GM19099 (cell line): ENCODE measurements around the gene SCN5A.

Source experiments
- POLR2A ChIP-seq: IDR thresholded peaks from 3 replicates; pipeline ENCODE4 v1.6.1; 2011; ENCODE audit warnings: low read depth; ENCODE audit not compliant: insufficient read length; ENCODE audit errors: extremely low read depth

Gene SCN5A

GRCh38 chr3:38597502-38598060, 51.9 kb downstream of the SCN5A start:
- no peak for TF ChIP-seq POLR2A

- TF ChIP-seq POLR2A = no peak
These were observed 54.1 kb downstream of the SCN5A start for GRCh38 chr3:38595393-38595792.

GRCh38 chr3:38590521-38590920, 59.0 kb downstream of the SCN5A start:
- no peak for TF ChIP-seq POLR2A

GRCh38 chr3:38588995-38589937, 60.2 kb downstream of the SCN5A start:
- no peak for TF ChIP-seq POLR2A

GRCh38 chr3:38588371-38588971, 61.0 kb downstream of the SCN5A start:
- TF ChIP-seq POLR2A = no peak

GRCh38 chr3:38587548-38588131, 61.8 kb downstream of the SCN5A start:
- no peak for TF ChIP-seq POLR2A

GRCh38 chr3:38586546-38587520, 62.7 kb downstream of the SCN5A start:
- no peak for TF ChIP-seq POLR2A

GRCh38 chr3:38585791-38586420, 63.6 kb downstream of the SCN5A start:
- TF ChIP-seq POLR2A = no peak

- no peak for TF ChIP-seq POLR2A
These were observed 65.8 kb downstream of the SCN5A start for GRCh38 chr3:38583688-38584087.

GRCh38 chr3:38582941-38583645, 66.4 kb downstream of the SCN5A start:
- no peak for TF ChIP-seq POLR2A

GRCh38 chr3:38582316-38582715, 67.2 kb downstream of the SCN5A start:
- no peak for TF ChIP-seq POLR2A

- TF ChIP-seq POLR2A = no peak
These were observed 67.7 kb downstream of the SCN5A start for GRCh38 chr3:38581774-38582173.
